GM19468 (cell line): ENCODE measurements around the gene NOTCH2.
"Not testable (repeated sequence)": the region's sequence is repeated elsewhere in the genome, so short reads cannot be mapped to it uniquely, and the experiment has no call there.

ENCODE experiments used
- ATAC-seq: cut with Tn5 transposase; IDR thresholded peaks from one replicate; pipeline ENCODE4 v1.9.1; 2021; ENCODE audit warnings: mild to moderate bottlenecking, moderate library complexity, moderate number of reproducible peaks; ENCODE audit not compliant: unreplicated experiment; ENCODE audit errors: extremely low read depth

NOTCH2 gene

DNA sequence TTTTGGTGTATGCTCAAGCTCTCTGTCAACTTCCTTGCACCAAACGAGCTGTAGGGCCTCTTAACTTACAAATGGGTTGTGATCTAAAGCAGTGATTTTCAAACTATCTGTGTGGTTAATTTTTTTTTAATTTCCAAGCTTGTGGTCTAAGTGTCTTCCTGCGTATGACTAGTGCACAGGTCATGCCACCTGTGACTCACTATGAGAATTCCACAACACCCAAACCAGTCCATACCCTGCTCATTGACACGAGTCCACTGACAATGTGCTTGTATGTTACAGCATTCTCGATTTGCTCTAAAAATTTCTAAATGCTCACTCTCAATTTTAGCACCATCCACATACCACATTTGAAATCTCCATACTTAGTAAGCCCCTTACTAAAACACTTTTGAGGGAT lies 18.5 kb upstream of the NOTCH2 start:
- ATAC-seq = not testable (repeated sequence)

GRCh38 chr1:120069920-120070214 lies 405 bp upstream of the NOTCH2 start:
- ATAC-seq = not testable (repeated sequence)

GRCh38 chr1:120068683-120069066 lies 787 bp downstream of the NOTCH2 start:
- not testable (repeated sequence) for ATAC-seq

DNA sequence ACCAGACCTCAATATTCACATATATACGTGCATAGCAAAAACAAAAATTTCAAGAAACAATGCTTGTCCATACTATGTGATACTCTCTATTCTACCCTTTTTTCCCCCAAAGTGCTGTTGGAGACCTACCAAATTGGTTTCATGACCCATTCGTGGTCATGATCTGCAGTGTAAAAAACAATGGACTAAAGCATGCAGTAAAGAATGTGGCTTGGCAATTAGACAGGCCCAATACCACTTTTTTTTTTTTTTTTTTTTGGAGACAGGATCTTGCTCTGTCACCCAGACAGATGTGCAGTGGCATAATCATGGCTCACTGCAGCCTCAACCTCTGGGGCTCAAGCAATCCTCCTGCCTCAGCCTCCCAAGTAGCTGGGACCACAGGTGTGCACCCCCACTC lies 21.3 kb downstream of the NOTCH2 start:
- not testable (repeated sequence) for ATAC-seq

- ATAC-seq = not testable (repeated sequence)
These were observed 27.7 kb downstream of the NOTCH2 start for GRCh38 chr1:120041771-120042170.

DNA sequence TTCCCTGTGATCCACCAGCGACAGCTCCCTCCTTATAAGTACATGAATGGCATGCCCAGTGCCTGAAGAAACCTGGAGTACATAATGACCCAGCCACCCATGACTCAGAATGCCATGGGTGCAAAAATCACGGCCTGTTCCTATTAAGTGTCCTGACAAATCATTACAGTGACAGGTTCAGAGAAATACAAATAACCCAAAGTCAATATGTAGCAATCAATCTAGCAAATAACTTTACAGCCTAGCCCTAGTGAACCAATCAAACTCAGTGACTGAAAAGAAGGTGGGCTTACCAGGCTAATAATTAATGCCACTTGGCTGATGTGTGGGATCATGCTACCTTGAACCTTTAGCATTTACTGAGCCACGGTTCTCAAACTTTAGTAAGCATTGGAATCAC lies 37.2 kb downstream of the NOTCH2 start:
- ATAC-seq = not testable (repeated sequence)

DNA sequence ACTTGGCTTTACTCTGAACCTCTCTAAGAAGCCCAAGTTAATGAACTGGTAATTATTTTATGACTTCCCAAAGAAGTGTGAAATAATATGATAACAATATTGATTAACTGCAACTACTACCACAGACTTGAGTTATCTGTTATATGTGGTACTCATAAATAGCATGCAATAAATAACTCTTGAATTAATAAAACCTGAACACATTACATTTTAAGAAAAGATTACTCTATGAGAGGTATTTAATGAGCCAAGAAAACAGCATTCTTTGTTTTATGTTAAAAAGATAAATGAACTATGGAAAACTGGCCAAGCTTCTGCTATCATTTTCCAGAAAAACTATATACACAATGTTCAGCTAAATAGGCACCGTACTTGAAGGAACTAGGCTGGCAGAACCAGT lies 45.7 kb downstream of the NOTCH2 start:
- ATAC-seq = not testable (repeated sequence)

DNA sequence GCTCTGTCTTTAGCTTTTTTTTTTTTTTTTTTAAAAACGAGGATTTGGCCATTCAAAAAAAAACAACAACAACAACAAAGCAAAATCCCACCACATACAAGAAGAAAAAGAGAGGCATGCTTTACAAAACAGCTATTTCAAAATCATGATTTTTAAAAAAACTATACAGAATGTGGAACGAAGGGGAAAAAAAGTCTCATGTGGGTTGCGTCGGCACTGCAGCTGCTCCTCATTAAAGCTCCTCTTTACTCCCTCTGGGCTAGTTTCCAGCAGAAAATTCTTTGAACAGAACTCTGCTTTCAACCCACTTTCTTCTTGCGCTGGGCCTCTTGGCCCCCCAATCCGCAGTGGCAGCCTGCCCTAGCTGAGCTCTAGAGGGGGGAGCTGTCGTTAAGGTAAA lies 54.5 kb downstream of the NOTCH2 start:
- ATAC-seq = not testable (repeated sequence)

DNA sequence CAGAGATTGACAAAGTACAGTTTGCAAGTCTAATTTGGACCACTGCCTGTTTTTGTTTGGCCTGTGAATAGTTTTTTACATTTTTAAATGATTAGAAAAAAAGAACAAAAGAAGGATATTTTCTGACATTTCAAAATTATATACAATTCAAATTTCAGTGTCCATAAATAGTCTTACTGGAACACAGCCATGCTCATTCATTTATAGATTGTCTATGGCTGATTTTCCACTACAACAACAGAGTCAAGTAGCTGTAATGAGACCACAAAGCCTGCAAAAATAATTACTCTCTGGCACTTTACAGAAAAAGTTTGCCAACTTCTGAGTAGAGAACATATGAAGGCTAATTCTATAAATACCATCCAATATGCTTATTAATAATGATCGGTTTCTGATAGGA lies 61.1 kb downstream of the NOTCH2 start:
- ATAC-seq = not testable (repeated sequence)

DNA sequence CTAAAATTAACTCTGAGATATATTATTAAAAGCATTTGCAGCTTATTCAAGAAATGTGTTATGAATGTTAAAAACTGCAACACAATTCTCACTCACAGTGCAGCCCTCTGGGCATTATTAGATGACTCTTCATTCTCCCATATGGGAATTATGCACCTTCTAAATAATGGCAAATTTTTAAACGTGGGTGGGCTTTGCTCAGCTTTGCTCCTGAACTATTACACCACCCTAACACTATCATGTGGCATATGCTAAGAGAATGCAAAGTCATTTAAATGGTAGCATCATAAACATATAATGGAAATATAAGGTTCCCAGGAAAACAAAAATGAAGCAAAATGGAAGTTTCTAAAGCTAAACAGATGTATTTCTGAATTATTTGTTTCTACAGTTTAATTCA lies 61.6 kb downstream of the NOTCH2 start:
- not testable (repeated sequence) for ATAC-seq

DNA sequence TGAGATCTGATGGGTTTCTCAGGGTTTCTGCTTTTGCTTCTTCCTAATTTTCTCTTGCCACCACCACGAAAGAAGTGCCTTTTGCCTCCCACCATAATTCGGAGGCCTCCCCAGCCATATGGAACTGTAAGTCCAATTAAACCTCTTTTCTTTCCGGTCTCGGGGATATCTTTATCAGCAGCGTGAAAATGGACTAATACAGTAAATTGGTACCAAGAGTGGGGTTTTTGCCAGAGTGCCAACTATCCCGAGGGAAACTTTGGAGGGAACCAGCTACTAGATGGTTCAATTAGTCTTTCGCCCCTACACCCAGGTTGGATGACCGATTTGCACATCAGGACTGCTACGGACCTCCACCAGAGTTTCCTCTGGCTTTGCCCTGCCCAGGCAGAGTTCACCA lies 68.4 kb downstream of the NOTCH2 start:
- not testable (repeated sequence) for ATAC-seq

GRCh38 chr1:119996731-119997312 lies 72.6 kb downstream of the NOTCH2 start:
- ATAC-seq = not testable (repeated sequence)

DNA sequence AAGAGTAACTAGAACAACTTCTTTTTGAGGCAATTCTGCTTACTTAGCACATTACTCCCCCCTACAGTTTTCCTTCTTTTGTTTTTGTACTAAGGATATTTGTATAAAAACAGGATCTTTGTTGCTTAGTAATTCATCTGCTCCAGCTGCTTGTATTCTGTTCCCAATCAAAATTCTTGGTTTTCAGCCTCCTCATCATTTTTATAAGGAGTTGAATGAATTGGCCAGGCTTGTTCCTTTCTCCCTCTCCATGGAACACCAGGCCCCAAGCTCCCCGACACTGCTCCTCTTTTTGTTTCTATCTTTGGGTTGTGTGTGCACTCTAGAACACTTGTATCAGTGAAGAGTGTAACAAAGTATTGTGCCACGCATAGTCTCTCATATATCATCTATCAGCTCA lies 73.5 kb downstream of the NOTCH2 start:
- not testable (repeated sequence) for ATAC-seq

DNA sequence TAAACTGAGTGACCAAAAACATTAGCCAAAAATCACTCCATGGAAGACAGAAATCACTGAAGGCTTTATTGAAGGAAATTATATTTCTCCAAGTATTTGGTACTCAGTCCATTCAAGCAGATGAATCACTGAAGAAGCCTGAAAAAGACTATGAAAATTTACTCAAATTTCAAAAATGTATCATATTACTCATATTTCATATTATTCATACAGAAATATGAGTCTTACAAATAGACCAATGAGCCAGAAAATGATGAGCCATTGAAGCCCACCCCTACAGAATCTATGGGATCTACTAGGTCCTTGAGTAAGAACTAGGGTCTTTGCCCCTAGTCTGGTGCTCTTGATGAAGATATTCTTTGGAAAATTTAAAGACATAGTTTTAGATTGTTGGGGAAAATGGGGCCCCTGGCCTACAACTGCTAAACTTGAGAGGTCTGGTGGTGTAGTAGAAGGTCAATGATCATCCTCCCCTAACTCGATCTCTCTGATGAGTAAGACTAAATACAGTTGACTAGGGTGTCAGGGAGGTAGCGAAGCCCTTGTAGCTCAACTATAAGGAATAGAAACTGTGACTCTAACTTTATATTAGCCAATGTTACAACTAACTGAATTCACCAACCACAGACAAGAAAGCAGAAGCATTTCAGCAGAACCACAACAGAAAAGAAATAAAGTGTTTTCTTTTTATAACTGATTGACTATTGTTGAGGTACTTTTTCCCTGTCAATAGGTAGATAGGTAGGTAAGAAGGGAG lies 81.0 kb downstream of the NOTCH2 start:
- ATAC-seq = no peak

DNA sequence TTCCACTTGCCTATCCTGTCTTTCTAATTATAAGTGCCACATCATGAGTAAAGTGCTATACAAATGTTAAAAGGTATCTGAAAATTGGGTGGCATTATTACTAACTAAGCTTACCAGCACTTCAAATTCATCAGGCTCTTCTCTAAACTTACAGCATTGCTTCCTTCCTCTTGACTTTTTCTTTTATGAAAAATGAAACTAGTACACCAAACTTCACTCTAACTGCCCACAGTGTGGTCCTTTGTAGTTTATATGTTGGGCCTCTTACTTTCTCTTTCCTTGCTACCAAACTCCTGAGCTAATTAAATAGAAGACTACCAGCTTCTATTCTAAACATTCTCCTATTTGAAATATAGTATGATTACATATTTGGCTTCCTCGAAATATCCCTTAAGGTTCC lies 81.8 kb downstream of the NOTCH2 start:
- no peak for ATAC-seq

GRCh38 chr1:119987112-119987511 lies 82.3 kb downstream of the NOTCH2 start:
- no peak for ATAC-seq

GRCh38 chr1:119986007-119986497 lies 83.4 kb downstream of the NOTCH2 start:
- no peak for ATAC-seq

GRCh38 chr1:119984771-119985170 lies 84.7 kb downstream of the NOTCH2 start:
- ATAC-seq = no peak

DNA sequence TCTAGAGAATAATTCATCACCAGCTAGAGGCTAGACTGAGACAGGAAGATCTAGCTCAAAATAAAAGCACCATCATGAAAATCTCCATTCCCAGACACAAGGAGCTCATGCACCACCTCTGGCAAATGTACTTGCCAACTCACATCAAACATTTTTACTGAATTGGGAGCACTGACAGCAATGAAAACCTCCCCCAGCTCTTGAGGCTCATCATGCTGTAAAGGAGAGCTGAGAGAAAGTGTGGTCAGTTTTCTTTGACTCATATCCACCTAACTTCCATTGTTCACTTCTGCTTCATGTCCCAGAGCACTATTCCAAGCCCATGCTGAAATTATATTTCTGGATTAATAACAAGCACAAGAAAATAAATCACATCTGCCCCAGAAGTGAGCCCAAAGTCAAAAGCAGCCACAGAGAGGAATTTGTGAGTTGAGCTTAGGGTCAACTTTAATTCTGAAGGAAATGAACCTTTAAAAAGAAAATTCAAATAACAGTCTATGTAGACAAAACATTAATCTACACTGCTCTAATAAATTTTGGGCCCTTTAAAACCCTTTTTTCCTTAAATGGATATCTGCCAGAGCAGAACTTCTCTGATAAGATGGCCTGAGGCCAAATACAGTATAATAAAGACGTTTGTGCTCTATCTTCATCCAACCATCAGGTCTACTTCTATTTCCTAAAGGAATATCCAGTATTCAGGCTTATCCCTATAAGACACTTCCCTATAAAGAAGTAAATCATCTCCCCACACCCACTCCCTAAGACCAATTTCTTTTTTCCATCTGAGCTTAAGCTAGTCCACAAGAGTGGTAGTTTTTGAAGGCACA lies 87.3 kb downstream of the NOTCH2 start:
- ATAC-seq = no peak

- ATAC-seq = no peak
These were observed 88.0 kb downstream of the NOTCH2 start for GRCh38 chr1:119981496-119981895.

DNA sequence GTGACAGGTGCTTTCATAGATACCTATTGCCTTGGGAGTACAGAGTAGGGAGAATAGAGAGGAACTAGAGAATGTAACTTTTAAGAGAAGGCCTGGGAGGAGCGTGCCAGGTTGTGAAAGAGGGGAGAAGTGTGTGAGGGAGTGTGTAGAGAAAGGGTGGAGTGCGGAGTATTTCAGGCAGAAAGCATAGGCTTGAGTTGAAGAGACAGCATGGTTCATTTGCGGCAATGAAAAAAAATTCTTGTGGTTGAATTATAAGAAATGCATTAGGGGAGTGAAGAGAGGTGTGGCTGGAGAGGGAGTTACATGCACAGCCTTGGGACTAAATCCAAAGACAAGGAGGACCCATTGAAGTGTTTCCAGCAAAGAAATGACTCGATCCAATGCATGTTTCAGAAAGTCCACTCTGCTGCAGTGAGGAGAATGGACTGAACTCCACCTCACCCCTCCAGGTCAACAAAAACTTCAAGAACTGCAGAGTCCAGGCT lies 91.4 kb downstream of the NOTCH2 start:
- ATAC-seq = no peak
